ENCODE data around the gene RXFP4. TPM values are rescaled to one million over a fixed set of nuclear protein-coding genes. Genes with fewer than 3 reads are reported as not detected.
A peak's percentile ranks its signal among the peaks of the same experiment; 100 is the strongest.

The RXFP4 gene
- total RNA-seq, 1 donor from 2014 or later, result not detected

DNA sequence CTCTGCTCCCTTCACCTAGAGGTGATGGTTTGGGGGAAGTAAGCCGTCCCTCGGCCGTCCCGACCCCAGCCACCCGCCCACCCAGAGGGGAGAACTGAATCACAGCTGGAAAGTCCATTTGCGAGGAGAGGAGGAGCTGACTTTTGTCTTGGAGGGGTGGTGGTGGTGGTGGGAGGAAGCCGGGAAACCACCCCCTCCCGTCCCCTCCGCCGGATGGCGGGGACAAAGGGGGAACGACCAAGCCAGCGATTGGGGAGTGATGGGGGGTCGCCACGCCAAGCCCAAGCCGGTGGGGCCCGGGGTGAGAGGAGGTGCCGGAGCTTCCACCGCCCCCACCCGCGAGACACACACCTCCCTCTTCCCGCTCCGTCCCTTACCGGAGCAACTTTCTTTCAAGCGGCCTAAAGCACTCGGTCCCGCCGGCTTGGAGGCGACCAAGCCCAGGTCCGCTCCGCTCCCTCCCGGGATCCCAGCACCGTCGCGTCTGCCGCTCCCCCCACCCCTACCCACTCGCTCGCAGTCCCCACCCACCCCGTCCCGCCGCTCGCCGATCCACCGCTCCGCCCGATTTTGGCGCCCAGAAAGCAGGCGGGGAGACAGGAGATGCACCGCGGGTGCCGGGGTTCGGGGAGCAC is 36.4 kb downstream of the RXFP4 start:
- DNase-seq (no peak), ATAC-seq (peak; percentile 58 to 60)
- Histone ChIP-seq H3K27ac (peak overlapping the region; percentile 93), H3K9me3 (no peaks in the 10 kb centered on the region), H3K36me3 (peaks cover 7% of the 10 kb centered on the region), H3K4me1 (peaks cover 76% of the 10 kb centered on the region), H3K27me3 (ENCODE audit: low read depth) (no peaks in the 10 kb centered on the region), H3K4me3 (peak overlapping the region; percentile 94)
- intact Hi-C loops (cut with DNase I), result no loop called here
- TF ChIP-seq, protein P1, sequence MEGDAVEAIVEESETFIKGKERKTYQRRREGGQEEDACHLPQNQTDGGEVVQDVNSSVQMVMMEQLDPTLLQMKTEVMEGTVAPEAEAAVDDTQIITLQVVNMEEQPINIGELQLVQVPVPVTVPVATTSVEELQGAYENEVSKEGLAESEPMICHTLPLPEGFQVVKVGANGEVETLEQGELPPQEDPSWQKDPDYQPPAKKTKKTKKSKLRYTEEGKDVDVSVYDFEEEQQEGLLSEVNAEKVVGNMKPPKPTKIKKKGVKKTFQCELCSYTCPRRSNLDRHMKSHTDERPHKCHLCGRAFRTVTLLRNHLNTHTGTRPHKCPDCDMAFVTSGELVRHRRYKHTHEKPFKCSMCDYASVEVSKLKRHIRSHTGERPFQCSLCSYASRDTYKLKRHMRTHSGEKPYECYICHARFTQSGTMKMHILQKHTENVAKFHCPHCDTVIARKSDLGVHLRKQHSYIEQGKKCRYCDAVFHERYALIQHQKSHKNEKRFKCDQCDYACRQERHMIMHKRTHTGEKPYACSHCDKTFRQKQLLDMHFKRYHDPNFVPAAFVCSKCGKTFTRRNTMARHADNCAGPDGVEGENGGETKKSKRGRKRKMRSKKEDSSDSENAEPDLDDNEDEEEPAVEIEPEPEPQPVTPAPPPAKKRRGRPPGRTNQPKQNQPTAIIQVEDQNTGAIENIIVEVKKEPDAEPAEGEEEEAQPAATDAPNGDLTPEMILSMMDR (IDR thresholded peaks at IDR 0.05), result no peak

DNA sequence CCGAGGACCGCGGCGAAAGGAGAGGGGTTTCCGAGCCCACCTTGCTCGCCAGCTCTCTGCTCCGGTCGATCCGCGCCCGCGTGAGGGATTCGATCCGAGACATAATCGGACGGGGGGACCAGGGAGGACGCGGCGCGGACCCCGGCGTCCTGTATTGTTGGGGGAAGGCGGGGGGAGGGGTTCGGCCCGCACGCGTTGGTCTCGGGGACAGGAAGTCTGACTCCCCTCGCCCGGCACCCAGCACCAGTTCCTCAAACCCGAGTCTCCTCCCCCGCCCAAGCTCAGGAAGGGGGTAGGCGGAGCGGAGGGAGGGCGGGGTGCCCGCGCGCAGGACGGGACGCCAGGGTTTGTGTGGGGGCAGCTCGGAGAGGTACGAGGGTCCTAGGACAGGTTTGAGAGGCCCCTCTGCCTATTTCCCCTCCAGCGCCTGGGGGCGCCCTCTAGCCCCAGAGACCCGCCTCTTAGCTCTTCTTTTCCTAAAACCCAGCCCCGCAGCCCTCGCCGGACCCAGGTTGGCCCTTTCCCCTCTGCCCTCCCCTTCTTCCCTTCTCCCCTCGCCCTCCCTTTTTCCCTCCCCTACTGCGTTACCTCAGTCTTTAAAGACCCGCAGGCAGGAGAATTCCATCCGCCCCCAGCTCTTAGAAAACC is 37.0 kb downstream of the RXFP4 start, which contains the start of gene ARHGEF2:
Gene ARHGEF2 (minus strand): TSS at position 223 of the 648 bp plus-strand sequence. CDS start 120 bp downstream, at position 103.
- DNase-seq (peak; percentile 91), ATAC-seq (peak; percentile 82 to 84)
- Histone ChIP-seq H3K9me3 (no peaks in the 10 kb centered on the region), H3K4me1 (peaks cover 76% of the 10 kb centered on the region), H3K4me3 (peak within 1 kb of the TSS; percentile 94), H3K27me3 (ENCODE audit: low read depth) (no peaks in the 10 kb centered on the region), H3K36me3 (peaks cover 7% of the 10 kb centered on the region), H3K27ac (peak within 1 kb of the TSS; percentile 93)
- intact Hi-C loops (cut with DNase I), result no loop called here
- TF ChIP-seq, protein P1 (IDR thresholded peaks at IDR 0.05), result peak; percentile 19

DNA sequence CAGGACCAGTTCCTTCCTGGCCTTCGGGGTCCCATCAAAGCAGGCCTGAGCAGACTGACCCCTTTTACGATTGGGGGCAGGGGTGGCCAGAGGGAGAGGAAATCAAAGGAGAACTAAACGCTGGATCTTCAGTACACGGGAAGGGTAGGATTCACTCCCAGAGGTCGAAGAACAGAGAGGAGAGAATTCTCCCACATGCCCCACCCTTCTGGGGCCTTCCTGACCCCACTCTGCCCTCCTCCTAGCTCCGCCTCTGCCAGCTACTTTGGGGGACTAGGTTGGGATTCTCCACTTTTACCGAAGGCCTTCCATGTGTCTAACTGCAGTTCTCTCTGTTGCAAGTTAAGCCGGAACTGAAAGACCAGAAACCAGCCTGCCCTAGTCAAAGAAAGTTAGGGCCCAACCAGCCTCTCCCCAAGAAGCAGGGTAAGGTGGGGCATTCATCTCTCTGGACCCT is 37.6 kb downstream of the RXFP4 start:
- peak in 1 of 2 donors; percentile 23 for ATAC-seq
- intact Hi-C loops (cut with DNase I), result no loop called here

DNA sequence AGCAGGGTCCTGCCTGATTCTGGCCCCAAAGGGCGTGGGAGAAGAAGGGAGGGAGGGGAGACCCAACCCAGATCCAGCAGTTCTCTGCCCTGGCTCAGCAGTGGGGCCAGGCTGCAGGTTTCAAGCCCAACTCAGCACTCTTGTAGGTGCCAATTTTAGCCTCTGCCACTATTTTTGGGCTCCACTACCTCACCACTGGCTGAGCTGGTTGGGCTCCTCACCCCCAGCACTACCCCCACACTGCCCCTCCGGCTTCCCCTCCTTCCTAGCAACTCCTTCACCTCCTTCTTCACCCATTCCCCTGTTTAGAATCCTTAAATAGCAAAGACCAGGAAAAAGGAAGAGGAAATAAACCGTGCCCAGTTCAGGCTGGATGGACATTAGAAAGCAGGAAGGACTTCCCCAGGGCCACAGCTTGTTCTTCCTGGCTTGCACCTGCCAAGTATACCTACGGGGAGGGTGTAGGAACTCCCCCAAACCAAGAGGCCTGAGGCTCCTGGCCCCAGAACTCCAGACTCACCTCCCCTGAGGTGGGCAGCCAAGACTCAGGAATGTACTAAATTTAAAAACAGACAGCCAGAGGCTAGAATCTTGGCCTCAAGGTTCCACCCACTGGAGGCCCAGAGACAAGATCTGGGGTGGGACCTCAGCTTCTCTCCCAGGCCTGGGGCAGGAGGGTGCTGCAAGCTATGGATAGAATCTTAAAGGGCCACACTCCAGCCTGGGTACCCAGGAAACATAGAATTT is 38.3 kb downstream of the RXFP4 start:
- H3K4me3 ChIP-seq, result peak overlapping the region; percentile 94
- no peak for DNase-seq
- TF ChIP-seq, protein P1 (IDR thresholded peaks at IDR 0.05), result no peak
- no peaks in the 10 kb centered on the region for H3K36me3 ChIP-seq
- no peaks in the 10 kb centered on the region for H3K27me3 ChIP-seq (ENCODE audit: low read depth)
- H3K27ac ChIP-seq, result peak overlapping the region; percentile 93
- intact Hi-C loops (cut with DNase I), result no loop called here
- no peaks in the 10 kb centered on the region for H3K9me3 ChIP-seq
- peaks cover 74% of the 10 kb centered on the region for H3K4me1 ChIP-seq
- ATAC-seq, result no peak

More for the DNA sequence above, 37.6 kb downstream of the RXFP4 start:
- Histone ChIP-seq H3K9me3 (no peaks in the 10 kb centered on the region), H3K4me3 (peak overlapping the region; percentile 94), H3K27ac (peak overlapping the region; percentile 93), H3K27me3 (ENCODE audit: low read depth) (no peaks in the 10 kb centered on the region), H3K4me1 (peaks cover 76% of the 10 kb centered on the region), H3K36me3 (peaks cover 3% of the 10 kb centered on the region)
- TF ChIP-seq, protein P1 (IDR thresholded peaks at IDR 0.05), result no peak
- no peak for DNase-seq

DNA sequence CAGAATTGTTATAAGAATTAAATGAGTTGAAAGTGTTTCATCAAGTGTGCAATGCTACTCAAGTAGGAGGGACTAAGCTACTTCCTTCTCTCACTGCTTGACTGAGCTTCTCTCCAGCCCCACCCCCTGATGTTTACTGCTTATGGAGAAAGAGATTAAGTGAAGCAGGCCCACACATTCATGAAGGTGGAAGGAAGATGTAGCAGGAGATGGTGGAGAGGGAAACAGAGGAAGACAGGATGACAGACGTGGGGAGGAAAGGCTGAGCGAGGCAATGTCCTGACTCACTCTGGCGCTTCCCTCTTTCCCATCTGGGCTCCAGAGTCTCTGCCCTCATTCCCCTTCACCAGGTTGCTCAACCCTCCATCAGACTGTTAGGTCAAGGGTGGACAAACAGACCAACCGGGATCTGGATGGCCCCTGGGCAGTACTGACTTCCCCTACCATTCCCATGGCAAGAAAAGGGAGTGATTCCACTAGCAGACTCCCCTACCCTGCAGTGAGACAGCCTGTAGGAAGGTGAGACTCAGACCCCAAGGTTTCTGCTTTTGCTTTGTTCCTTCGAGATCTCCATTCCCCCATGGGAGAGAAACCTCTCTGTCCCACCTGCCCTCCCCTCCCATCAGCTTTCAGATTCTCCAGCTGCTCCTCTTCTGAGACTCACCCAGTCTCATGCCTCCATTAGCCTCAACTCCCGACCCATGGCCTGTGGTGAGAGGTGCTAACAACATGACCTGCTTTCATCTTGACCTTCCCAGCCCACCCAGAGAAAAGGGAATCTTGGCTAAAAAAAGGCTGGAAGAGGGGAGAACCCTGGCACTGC is 40.0 kb downstream of the RXFP4 start:
- Histone ChIP-seq H3K4me1 (peaks cover 61% of the 10 kb centered on the region), H3K27me3 (ENCODE audit: low read depth) (no peaks in the 10 kb centered on the region), H3K36me3 (no peaks in the 10 kb centered on the region), H3K4me3 (peak overlapping the region; percentile 94), H3K9me3 (no peaks in the 10 kb centered on the region), H3K27ac (peak overlapping the region; percentile 93)
- ATAC-seq, result peak; percentile 43 to 50
- DNase-seq, result peak; percentile 53
- intact Hi-C loops (cut with DNase I), result no loop called here
- TF ChIP-seq, protein P1 (IDR thresholded peaks at IDR 0.05), result no peak

Measured in lower lobe of right lung (tissue), 2 donors.